Esophagus muscularis mucosa (tissue), 4 donors: ENCODE results near the gene TGFB1.

Experiments used
- EP300 ChIP-seq: sonication (generic); formaldehyde crosslinking; IDR thresholded peaks from one replicate; pipeline ENCODE4 v1.6.1; 2017; ENCODE audit warnings: antibody characterized with exemption
- POLR2A ChIP-seq: fragments of 450-650 bp; IDR thresholded peaks from one replicate; pipeline ENCODE4 v1.6.1; 2017; ENCODE audit warnings: antibody characterized with exemption, moderate library complexity, mild to moderate bottlenecking, low read depth
- POLR2AphosphoS5 ChIP-seq, 2 donors: sonication (generic); formaldehyde crosslinking; IDR thresholded peaks; one replicate each; pipeline ENCODE4 v1.6.1; 2017; ENCODE audit warnings: antibody characterized with exemption in 2 of 2
- TF ChIP-seq, protein P1 (sequence below), 3 experiments: fragments of 200-600 bp in 2 of 3; fragments of 450-650 bp in 1 of 3; sonication (generic) in 2 of 3; IDR thresholded peaks; one replicate each; pipeline ENCODE4 v1.5.1; 2017 to 2019; ENCODE audit warnings: antibody characterized with exemption in 3 of 3, mild to moderate bottlenecking in 2 of 3, moderate library complexity in 1 of 3

DNA sequence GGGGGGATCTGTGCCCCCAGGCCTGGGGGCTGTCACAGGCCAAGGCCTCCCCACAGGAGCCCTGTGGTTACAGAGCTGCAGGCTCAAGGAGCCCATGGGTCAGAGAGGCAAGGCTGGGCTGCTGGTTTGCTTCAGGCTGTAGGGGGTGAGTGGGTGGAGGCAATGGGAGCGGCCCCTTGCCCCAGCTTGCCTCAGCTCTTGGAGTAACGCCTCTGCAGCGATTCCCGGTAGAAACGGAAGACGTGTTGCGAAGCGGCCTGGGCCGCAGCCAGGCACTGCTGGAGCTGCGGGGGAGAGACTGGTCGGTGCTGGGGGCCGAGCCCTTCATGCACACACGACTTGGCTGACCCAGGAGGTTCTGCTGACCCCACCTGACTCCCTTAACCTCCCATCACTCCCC, 32.7 kb upstream of the TGFB1 start:
- TF ChIP-seq, protein P1, sequence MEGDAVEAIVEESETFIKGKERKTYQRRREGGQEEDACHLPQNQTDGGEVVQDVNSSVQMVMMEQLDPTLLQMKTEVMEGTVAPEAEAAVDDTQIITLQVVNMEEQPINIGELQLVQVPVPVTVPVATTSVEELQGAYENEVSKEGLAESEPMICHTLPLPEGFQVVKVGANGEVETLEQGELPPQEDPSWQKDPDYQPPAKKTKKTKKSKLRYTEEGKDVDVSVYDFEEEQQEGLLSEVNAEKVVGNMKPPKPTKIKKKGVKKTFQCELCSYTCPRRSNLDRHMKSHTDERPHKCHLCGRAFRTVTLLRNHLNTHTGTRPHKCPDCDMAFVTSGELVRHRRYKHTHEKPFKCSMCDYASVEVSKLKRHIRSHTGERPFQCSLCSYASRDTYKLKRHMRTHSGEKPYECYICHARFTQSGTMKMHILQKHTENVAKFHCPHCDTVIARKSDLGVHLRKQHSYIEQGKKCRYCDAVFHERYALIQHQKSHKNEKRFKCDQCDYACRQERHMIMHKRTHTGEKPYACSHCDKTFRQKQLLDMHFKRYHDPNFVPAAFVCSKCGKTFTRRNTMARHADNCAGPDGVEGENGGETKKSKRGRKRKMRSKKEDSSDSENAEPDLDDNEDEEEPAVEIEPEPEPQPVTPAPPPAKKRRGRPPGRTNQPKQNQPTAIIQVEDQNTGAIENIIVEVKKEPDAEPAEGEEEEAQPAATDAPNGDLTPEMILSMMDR (IDR thresholded peaks at IDR 0.05): no peak
- no peak for TF ChIP-seq POLR2AphosphoS5 (IDR thresholded peaks at IDR 0.05)
- no peak for TF ChIP-seq POLR2A
- no peak for TF ChIP-seq EP300
